HFFc6 (cell line): ENCODE data around the gene SF3A1. TPM values are rescaled to one million over a fixed set of nuclear protein-coding genes. Genes with fewer than 3 reads are reported as not detected.
"Not testable (repeated sequence)": the region's sequence is repeated elsewhere in the genome, so short reads cannot be mapped to it uniquely, and the experiment has no call there.

Experiments used
- DNase-seq: peaks from one replicate; pipeline ENCODE4 v3.0.0-alpha.2; 2018
- H3K27ac Mint-ChIP-seq: 2 replicates; pipeline ENCODE4 v1.8.0; 2020; ENCODE audit warnings: mild to moderate bottlenecking, mixed read lengths
- H3K27me3 Mint-ChIP-seq: 2 replicates; pipeline ENCODE4 v1.8.0; 2021; ENCODE audit warnings: mild to moderate bottlenecking, moderate library complexity, mixed read lengths; ENCODE audit not compliant: insufficient read depth
- H3K36me3 Mint-ChIP-seq: 2 replicates; pipeline ENCODE4 v1.8.0; 2021; ENCODE audit warnings: low read depth, mixed read lengths
- H3K4me1 Mint-ChIP-seq: 2 replicates; pipeline ENCODE4 v1.8.0; 2020; ENCODE audit warnings: low read depth, mixed read lengths
- H3K4me3 Mint-ChIP-seq: 2 replicates; pipeline ENCODE4 v1.8.0; 2020; ENCODE audit warnings: mild to moderate bottlenecking, moderate library complexity, mixed read lengths
- H3K9me3 Mint-ChIP-seq: 2 replicates; pipeline ENCODE4 v1.8.0; 2020; ENCODE audit warnings: mild to moderate bottlenecking, mixed read lengths
- total RNA-seq, 6 experiments: library from RNA; stranded (reverse); fragmentation: NEBNext Ultra II Directional; extraction: Animal tissue kit (Norgen Biotek cat#: 25700); gene quantifications; 2 replicates in 1 of 6; 3 replicates in 5 of 6; pipeline ENCODE4 v1.2.3, GENCODE V29; 2021
- TF ChIP-seq, protein P1 (sequence below): fragments of 200-600 bp; sonication (generic); IDR thresholded peaks from 2 replicates; pipeline ENCODE4 v1.5.0; 2021; ENCODE audit warnings: antibody characterized with exemption, mild to moderate bottlenecking

The SF3A1 gene
- total RNA-seq, 6 experiments from 2014 or later, result 166 to 197 (median 181) TPM

DNA sequence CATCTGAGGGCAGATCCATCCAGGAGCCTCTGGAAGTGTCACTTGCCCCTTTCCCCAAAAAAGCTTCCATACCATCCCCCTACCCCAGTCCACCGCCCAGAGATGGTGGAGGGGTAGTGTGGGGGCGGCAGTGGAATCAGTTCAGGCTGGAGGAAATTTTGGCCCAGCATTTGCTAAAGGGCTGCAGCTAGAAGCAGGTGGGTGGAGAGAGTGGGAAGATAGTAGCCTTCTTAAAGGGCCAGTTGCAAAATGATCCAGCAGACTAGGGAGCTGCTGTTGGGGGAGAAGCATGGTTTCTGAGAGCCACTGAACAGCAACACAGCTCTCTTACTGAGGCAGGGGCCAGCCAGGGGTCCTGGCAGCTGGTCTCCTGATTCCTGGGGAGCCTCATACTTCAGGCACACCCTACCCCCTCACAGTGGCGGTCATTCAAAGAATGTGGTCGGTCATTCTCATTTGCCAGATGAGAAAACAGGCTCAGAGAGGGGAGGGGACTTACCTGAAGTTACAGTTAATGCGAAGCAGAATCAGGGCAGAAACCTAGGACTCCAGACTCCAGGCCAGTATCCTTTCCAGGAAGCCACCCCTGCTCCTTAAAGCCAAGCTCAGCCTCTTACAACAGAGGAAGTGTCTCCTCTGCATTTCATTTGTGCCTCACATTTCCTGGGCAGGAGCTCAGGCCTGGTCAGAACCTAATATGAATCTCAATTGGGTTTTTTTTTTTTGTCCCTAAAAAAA is 45.5 kb upstream of the SF3A1 start:
- Mint-ChIP-seq H3K4me3 (no peak overlapping the region), H3K4me1 (peaks cover 26% of the 10 kb centered on the region), H3K27ac (no peak overlapping the region; the same call in 1 of the 2 replicates), H3K27me3 (no peaks in the 10 kb centered on the region; the same call in 1 of the 2 replicates), H3K9me3 (no peaks in the 10 kb centered on the region), H3K36me3 (peaks cover 4% of the 10 kb centered on the region; the same call in 1 of the 2 replicates)
- TF ChIP-seq, protein P1, sequence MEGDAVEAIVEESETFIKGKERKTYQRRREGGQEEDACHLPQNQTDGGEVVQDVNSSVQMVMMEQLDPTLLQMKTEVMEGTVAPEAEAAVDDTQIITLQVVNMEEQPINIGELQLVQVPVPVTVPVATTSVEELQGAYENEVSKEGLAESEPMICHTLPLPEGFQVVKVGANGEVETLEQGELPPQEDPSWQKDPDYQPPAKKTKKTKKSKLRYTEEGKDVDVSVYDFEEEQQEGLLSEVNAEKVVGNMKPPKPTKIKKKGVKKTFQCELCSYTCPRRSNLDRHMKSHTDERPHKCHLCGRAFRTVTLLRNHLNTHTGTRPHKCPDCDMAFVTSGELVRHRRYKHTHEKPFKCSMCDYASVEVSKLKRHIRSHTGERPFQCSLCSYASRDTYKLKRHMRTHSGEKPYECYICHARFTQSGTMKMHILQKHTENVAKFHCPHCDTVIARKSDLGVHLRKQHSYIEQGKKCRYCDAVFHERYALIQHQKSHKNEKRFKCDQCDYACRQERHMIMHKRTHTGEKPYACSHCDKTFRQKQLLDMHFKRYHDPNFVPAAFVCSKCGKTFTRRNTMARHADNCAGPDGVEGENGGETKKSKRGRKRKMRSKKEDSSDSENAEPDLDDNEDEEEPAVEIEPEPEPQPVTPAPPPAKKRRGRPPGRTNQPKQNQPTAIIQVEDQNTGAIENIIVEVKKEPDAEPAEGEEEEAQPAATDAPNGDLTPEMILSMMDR, result no peak
- no peak for DNase-seq

DNA sequence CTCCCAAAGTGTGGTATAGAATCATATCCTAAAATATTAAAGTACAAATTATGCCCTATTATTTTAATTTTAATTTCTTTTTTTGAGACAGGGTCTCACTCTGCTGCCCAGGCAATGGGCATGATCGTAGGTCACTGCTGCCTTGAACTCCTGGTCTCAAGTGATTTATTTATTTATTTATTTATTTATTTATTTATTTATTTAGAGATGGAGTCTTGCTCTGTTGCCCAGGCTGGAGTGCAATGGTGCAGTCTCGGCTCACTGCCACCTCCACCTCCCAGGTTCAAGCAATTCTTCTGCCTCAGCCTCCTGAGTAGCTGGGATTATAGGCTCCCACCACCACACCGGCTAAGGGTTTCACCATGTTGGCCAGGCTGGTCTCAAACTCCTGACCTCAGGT is 44.3 kb upstream of the SF3A1 start:
- H3K36me3 Mint-ChIP-seq, H3K4me3 Mint-ChIP-seq, H3K27me3 Mint-ChIP-seq, H3K27ac Mint-ChIP-seq, H3K9me3 Mint-ChIP-seq, DNase-seq: not testable (repeated sequence)
- peaks cover 34% of the 10 kb centered on the region for H3K4me1 Mint-ChIP-seq

DNA sequence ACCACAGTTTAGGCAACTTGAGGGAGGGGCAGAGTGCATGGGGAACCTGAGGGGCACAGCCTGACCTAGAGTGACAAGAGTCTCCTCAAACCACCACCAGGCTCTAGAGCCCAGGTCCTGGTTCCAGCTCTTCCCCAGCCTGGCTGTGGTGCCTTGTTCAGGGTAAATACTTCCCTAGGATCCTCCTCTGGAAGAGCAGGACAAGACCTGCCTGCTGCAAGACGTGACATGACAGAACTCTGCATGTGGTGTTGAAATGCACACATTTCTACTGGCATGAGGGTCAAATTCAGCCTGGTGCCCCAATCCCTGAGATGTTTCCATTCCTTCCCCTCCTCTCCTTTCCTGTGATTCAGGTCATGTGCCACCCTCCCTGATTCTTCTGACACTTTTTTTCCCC is 43.5 kb upstream of the SF3A1 start:
- peaks cover 37% of the 10 kb centered on the region for H3K4me1 Mint-ChIP-seq
- TF ChIP-seq, protein P1, result no peak
- no peak overlapping the region for H3K4me3 Mint-ChIP-seq
- no peak overlapping the region for H3K27ac Mint-ChIP-seq
- H3K36me3 Mint-ChIP-seq, result peaks cover 4% of the 10 kb centered on the region; the same call in 1 of the 2 replicates
- DNase-seq, result no peak
- peaks cover 2% of the 10 kb centered on the region for H3K27me3 Mint-ChIP-seq
- H3K9me3 Mint-ChIP-seq, result no peaks in the 10 kb centered on the region

DNA sequence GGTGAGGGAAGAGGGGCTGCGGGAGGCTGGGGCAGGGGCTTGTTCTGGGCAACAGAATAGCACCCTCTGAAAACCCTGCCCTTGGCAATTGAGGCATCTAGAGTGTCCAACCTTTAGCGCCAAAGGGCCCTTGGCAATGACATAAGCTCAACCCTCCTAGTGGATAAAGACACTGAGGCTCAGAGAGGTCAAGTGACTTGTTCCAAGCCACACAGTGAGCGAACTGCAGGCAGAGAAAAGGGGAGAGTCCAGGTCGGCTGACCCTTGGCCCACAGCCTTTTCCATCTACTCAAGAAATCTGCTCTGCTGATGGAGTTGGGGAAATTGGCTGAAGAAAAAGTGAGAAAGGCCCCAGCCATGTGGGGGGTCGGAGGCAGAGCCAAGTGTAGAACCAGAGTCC is 43.0 kb upstream of the SF3A1 start:
- DNase-seq, result no peak
- H3K4me3 Mint-ChIP-seq, result no peak overlapping the region
- peaks cover 4% of the 10 kb centered on the region; the same call in 1 of the 2 replicates for H3K36me3 Mint-ChIP-seq
- TF ChIP-seq, protein P1, result no peak
- H3K9me3 Mint-ChIP-seq, result no peaks in the 10 kb centered on the region
- peaks cover 37% of the 10 kb centered on the region for H3K4me1 Mint-ChIP-seq
- H3K27me3 Mint-ChIP-seq, result peaks cover 2% of the 10 kb centered on the region
- H3K27ac Mint-ChIP-seq, result no peak overlapping the region

DNA sequence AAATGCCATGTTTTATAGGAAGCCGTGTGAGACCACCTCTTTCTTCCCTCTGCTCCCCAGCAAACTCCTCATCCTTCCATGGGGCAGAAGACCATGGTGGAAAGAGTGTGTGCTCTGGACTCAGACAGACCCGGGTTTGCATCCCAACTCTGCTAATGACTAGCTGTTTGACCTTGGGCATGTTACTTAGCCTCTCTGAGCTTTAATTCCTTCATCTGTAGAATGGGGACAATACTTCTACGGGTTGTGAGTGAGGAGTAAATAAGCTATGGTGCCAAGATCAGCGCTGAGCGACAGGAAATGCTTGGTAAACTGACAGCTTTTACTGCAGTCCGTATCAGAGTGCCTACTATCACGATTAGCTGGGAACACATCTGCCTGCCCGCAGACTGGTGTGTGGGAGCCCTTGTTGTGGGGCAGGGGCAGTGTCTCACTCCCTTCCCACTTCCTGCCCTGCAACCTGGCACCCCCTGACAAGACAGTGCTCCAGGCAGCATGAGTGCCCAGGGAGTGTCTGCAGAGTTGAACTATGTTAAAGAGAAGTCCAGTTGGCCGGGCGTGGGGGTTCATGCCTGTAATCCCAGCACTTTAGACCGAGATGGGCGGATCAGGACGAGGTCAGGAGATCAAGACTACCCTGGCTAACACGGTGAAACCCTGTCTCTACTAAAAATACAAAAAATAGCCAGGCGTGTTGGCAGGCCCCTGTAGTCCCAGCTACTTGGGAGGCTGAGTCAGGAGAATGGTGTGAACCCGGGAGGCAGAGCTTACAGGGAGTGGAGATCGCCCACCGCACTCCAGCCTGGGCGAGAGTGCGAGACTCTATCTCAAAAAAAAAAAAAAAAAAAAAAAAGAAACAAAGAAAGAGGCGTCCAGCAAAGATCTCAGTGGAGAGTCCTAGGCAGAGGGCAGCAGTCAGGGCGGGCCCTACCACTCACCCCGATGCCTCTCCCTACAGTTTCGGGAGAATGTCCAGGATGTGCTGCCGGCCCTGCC is 42.3 kb upstream of the SF3A1 start:
- Mint-ChIP-seq H3K9me3 (no peaks in the 10 kb centered on the region), H3K27me3 (peaks cover 2% of the 10 kb centered on the region), H3K27ac (peak overlapping the region; percentile 22), H3K4me3 (peak overlapping the region; percentile 92), H3K36me3 (peaks cover 1% of the 10 kb centered on the region; the same call in 1 of the 2 replicates), H3K4me1 (peaks cover 37% of the 10 kb centered on the region)
- TF ChIP-seq, protein P1, result no peak
- no peak for DNase-seq
